MCF 10A (cell line): ENCODE measurements around the gene CCL22. TPM values are rescaled to one million over a fixed set of nuclear protein-coding genes. Genes with fewer than 3 reads are reported as not detected.
A peak's percentile ranks its signal among the peaks of the same experiment; 100 is the strongest.

Experiments used
- Bru-seq: library from RNA; stranded (reverse); fragments of 400-500 nt; gene quantifications from one replicate; lab custom pipeline; 2021; lab: Mats Ljungman, UMichigan
- BruChase-seq, 2 experiments: library from RNA; stranded (reverse); fragments of 400-500 nt; gene quantifications; one replicate each; lab custom pipeline; 2021; lab: Mats Ljungman, UMichigan
- BruUV-seq: library from RNA; stranded (reverse); fragments of 400-500 nt; replicated peaks from 2 replicates; lab custom pipeline; 2021; lab: Mats Ljungman, UMichigan
- CTCF ChIA-PET: fragments of 300-600 bp; sonication (Branson Sonifier 250); formaldehyde crosslinking; extraction: SDS; loops from one replicate; lab custom pipeline; 2021; ENCODE audit warnings: antibody characterized with exemption, inconsistent platforms; lab: Yijun Ruan, JAX
- POLR2A ChIA-PET: fragments of 300-600, 350-650 bp; sonication (Branson Sonifier 250); formaldehyde crosslinking; extraction: SDS; loops from one replicate; lab custom pipeline; 2020; ENCODE audit warnings: antibody characterized with exemption, inconsistent platforms; lab: Yijun Ruan, JAX
- DNase-seq: peaks from one replicate; pipeline ENCODE4 v3.0.0-alpha.2; 2018; ENCODE audit not compliant: unreplicated experiment
- H3K27ac Mint-ChIP-seq: one replicate; pipeline ENCODE4 v1.8.0; 2022; ENCODE audit warnings: mild to moderate bottlenecking, low read depth, mixed read lengths; ENCODE audit not compliant: unreplicated experiment
- H3K27me3 Mint-ChIP-seq: one replicate; pipeline ENCODE4 v1.8.0; 2022; ENCODE audit warnings: mixed read lengths; ENCODE audit not compliant: insufficient read depth, unreplicated experiment
- H3K36me3 Mint-ChIP-seq: one replicate; pipeline ENCODE4 v1.8.0; 2022; ENCODE audit warnings: mild to moderate bottlenecking, moderate library complexity, mixed read lengths; ENCODE audit not compliant: insufficient read depth, unreplicated experiment
- H3K4me1 Mint-ChIP-seq: one replicate; pipeline ENCODE4 v1.8.0; 2022; ENCODE audit warnings: mixed read lengths; ENCODE audit not compliant: insufficient read depth, unreplicated experiment
- H3K4me3 Mint-ChIP-seq: one replicate; pipeline ENCODE4 v1.8.0; 2022; ENCODE audit warnings: mild to moderate bottlenecking, moderate library complexity, mixed read lengths; ENCODE audit not compliant: unreplicated experiment
- H3K9me3 Mint-ChIP-seq: one replicate; pipeline ENCODE4 v1.8.0; 2022; ENCODE audit warnings: mixed read lengths; ENCODE audit not compliant: unreplicated experiment
- intact Hi-C: fragments of 100-400 bp; cut with micrococcal nuclease; formaldehyde crosslinking; loops from 2 replicates; pipeline ENCODE4 v1.14.1; 2022
- long read RNA-seq: library from polyadenylated mRNA; stranded (forward); transcript quantifications from one replicate; pipeline ENCODE4 v2.0.0, GENCODE V29; 2022
- total RNA-seq: library from RNA; stranded (reverse); gene quantifications from 2 replicates; pipeline ENCODE4 v1.2.3, GENCODE V29; 2022
- TF ChIP-seq, protein P1 (sequence below): fragments of 200-600 bp; IDR thresholded peaks from one replicate; pipeline ENCODE4 v1.8.0; 2022; ENCODE audit warnings: antibody characterized with exemption, mild to moderate bottlenecking; ENCODE audit not compliant: unreplicated experiment

The CCL22 gene
- total RNA-seq (not detected in 2 replicates), Bru-seq, nascent RNA (not detected), BruChase-seq, experiment 1, labeled RNA remaining after a 6-hour chase (not detected), BruChase-seq, experiment 2, labeled RNA remaining after a 2-hour chase (not detected)
- long read RNA-seq, result 0 reads

- H3K9me3 Mint-ChIP-seq, result no peaks in the 10 kb centered on the region
- ChIA-PET POLR2A (no interaction called here), CTCF (no interaction called here)
- H3K4me3 Mint-ChIP-seq, result no peak within 1 kb of the TSS
- DNase-seq, result no peak
- H3K4me1 Mint-ChIP-seq, result no peaks in the 10 kb centered on the region
- H3K27ac Mint-ChIP-seq, result no peak within 1 kb of the TSS
- TF ChIP-seq, protein P1, sequence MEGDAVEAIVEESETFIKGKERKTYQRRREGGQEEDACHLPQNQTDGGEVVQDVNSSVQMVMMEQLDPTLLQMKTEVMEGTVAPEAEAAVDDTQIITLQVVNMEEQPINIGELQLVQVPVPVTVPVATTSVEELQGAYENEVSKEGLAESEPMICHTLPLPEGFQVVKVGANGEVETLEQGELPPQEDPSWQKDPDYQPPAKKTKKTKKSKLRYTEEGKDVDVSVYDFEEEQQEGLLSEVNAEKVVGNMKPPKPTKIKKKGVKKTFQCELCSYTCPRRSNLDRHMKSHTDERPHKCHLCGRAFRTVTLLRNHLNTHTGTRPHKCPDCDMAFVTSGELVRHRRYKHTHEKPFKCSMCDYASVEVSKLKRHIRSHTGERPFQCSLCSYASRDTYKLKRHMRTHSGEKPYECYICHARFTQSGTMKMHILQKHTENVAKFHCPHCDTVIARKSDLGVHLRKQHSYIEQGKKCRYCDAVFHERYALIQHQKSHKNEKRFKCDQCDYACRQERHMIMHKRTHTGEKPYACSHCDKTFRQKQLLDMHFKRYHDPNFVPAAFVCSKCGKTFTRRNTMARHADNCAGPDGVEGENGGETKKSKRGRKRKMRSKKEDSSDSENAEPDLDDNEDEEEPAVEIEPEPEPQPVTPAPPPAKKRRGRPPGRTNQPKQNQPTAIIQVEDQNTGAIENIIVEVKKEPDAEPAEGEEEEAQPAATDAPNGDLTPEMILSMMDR, result no peak
- intact Hi-C loops, result no loop called here
- H3K27me3 Mint-ChIP-seq, result no peaks in the 10 kb centered on the region
- no peaks in the 10 kb centered on the region for H3K36me3 Mint-ChIP-seq
- no TSS peak for BruUV-seq
Measured at GRCh38 chr16:57358527-57359095, at the start of gene CCL22. Gene CCL22, plus strand, starts transcription at chr16:57358783. Its CDS starts 34 bp downstream, at chr16:57358817.

GRCh38 chr16:57310801-57311200 lies 47.8 kb upstream of the CCL22 start:
- no peak for DNase-seq
- Mint-ChIP-seq H3K4me3 (no peak overlapping the region), H3K36me3 (no peaks in the 10 kb centered on the region), H3K4me1 (peaks cover 9% of the 10 kb centered on the region), H3K27ac (no peak overlapping the region), H3K9me3 (no peaks in the 10 kb centered on the region), H3K27me3 (peaks cover 10% of the 10 kb centered on the region)
- intact Hi-C loops, result no loop called here
- ChIA-PET POLR2A (interaction anchor here (0.6 kb wide), 1 partner anchor 67 kb away, joined by 3 read pairs; no protein-coding TSS in a partner anchor), CTCF (interaction anchor here (0.6 to 1.2 kb wide), 3 partner anchors 37 to 522 kb away, joined by 3 read pairs; no protein-coding TSS in a partner anchor)
- no TSS peak for BruUV-seq
- TF ChIP-seq, protein P1, result no peak

DNA sequence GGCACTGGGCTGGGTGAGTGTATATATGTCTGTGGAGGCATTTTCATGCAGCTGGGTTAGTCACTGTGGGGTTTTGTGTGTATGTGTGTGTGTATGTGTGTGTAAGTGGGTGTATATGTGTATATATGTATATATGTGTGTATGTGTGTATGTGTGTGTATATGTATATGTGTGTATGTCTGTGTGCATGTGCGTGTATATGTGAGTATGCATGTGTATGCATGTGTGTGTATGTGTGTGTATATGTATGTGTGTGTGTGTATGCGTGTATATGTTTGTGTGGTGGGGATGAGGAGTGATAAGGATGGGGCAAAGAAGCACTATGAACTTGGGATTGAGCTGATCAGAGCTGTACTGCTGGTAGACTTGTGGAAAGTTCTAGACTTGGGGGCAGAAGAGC lies 45.1 kb upstream of the CCL22 start:
- H3K9me3 Mint-ChIP-seq, result no peaks in the 10 kb centered on the region
- CTCF ChIA-PET, result interaction anchor here (0.6 to 1.6 kb wide), 5 partner anchors 12 to 105 kb away, joined by 3 to 9 read pairs (median 5); partner anchors contain the start of gene CCL17
- TF ChIP-seq, protein P1, result no peak
- intact Hi-C loops, result no loop called here
- no peaks in the 10 kb centered on the region for H3K27me3 Mint-ChIP-seq
- H3K4me3 Mint-ChIP-seq, result no peak overlapping the region
- POLR2A ChIA-PET, result no interaction called here
- BruUV-seq, result no TSS peak
- no peaks in the 10 kb centered on the region for H3K36me3 Mint-ChIP-seq
- peaks cover 21% of the 10 kb centered on the region for H3K4me1 Mint-ChIP-seq
- no peak for DNase-seq
- no peak overlapping the region for H3K27ac Mint-ChIP-seq

GRCh38 chr16:57314161-57314785 lies 44.3 kb upstream of the CCL22 start:
- Mint-ChIP-seq H3K9me3 (no peaks in the 10 kb centered on the region), H3K27me3 (no peaks in the 10 kb centered on the region), H3K4me3 (no peak overlapping the region), H3K27ac (no peak overlapping the region), H3K36me3 (no peaks in the 10 kb centered on the region), H3K4me1 (peaks cover 21% of the 10 kb centered on the region)
- intact Hi-C loops, result no loop called here
- DNase-seq, result peak; percentile 17
- CTCF ChIA-PET, result interaction anchor here (0.6 to 1.1 kb wide), 4 partner anchors 13 to 104 kb away, joined by 3 to 6 read pairs (median 4); no protein-coding TSS in a partner anchor
- no TSS peak for BruUV-seq
- POLR2A ChIA-PET, result interaction anchor here (0.7 kb wide), 1 partner anchor 18 kb away, joined by 3 read pairs; no protein-coding TSS in a partner anchor
- TF ChIP-seq, protein P1, result no peak
